MM.1S (cell line): ENCODE results near the gene USP44.
A peak's percentile ranks its signal among the peaks of the same experiment; 100 is the strongest.

Experiments used
- CTCF ChIP-seq: fragments of 300-600 bp; sonication (generic); IDR thresholded peaks from 2 replicates; pipeline ENCODE4 v1.5.1; 2016; ENCODE audit warnings: antibody characterized with exemption, low read length, mixed read lengths
- EZH2phosphoT487 ChIP-seq: fragments of 300-600 bp; sonication (generic); IDR thresholded peaks from 2 replicates; pipeline ENCODE4 v1.6.1; 2018; ENCODE audit warnings: antibody characterized with exemption, low read length

- TF ChIP-seq CTCF (peak; percentile 52), EZH2phosphoT487 (no peak)
Measured at GRCh38 chr12:95574799-95575452, 23.6 kb upstream of the USP44 start.
